Stomach smooth muscle (tissue), 2 donors: Measurements from ENCODE around the gene RAB6A.

Experiments used
- H3K27ac ChIP-seq: one replicate; pipeline ENCODE4 v1.7.0; 2013; ENCODE audit warnings: mild to moderate bottlenecking, low read length, inconsistent platforms
- H3K27me3 ChIP-seq, 2 donors: one replicate each; pipeline ENCODE4 v1.7.0; 2013; ENCODE audit warnings: low read length in 2 of 2; ENCODE audit not compliant: insufficient read depth in 2 of 2, control insufficient read depth in 1 of 2
- H3K36me3 ChIP-seq, 2 donors: one replicate each; pipeline ENCODE4 v1.7.0; 2013; ENCODE audit warnings: low read length in 2 of 2; ENCODE audit not compliant: control insufficient read depth in 2 of 2, insufficient read depth in 2 of 2
- H3K4me1 ChIP-seq: one replicate; pipeline ENCODE4 v1.7.0; 2013; ENCODE audit warnings: low read length; ENCODE audit not compliant: control insufficient read depth, insufficient read depth
- H3K4me3 ChIP-seq, 2 donors: one replicate each; pipeline ENCODE4 v1.7.0; 2013; ENCODE audit warnings: low read length in 2 of 2
- H3K9ac ChIP-seq, 2 donors: one replicate each; pipeline ENCODE4 v1.7.0; 2013; ENCODE audit warnings: low read length in 2 of 2, mild to moderate bottlenecking in 1 of 2
- H3K9me3 ChIP-seq, 2 donors: one replicate each; pipeline ENCODE4 v1.7.0; 2013; ENCODE audit warnings: low read length in 2 of 2; ENCODE audit not compliant: control insufficient read depth in 2 of 2
- donor health status: healthy.
- donor health status: Pancreatic carcinoma.

RAB6A gene

GRCh38 chr11:73629907-73630306, 131.0 kb downstream of the RAB6A start:
- H3K9ac ChIP-seq = no peak overlapping the region
- no peaks in the 10 kb centered on the region for H3K36me3 ChIP-seq
- no peaks in the 10 kb centered on the region for H3K4me1 ChIP-seq
- no peak overlapping the region for H3K27ac ChIP-seq
- H3K9me3 ChIP-seq = no peaks in the 10 kb centered on the region
- no peak overlapping the region for H3K4me3 ChIP-seq
- H3K27me3 ChIP-seq = no peaks in the 10 kb centered on the region

GRCh38 chr11:73625696-73626318, 135.1 kb downstream of the RAB6A start:
- Histone ChIP-seq H3K27me3 (peaks cover 0 to 2% of the 10 kb centered on the region in 2 donors), H3K9ac (peak overlapping the region in 1 of 2 donors; percentile 38), H3K36me3 (no peaks in the 10 kb centered on the region), H3K4me3 (peak overlapping the region; percentile 43 to 44), H3K9me3 (no peaks in the 10 kb centered on the region), H3K27ac (no peak overlapping the region), H3K4me1 (no peaks in the 10 kb centered on the region)
